Right hindlimb (tissue), 1 donor: Measurements from ENCODE around the gene AGXT.
A peak's percentile ranks its signal among the peaks of the same experiment; 100 is the strongest.

Experiments used
- DNase-seq: peaks from one replicate; pipeline ENCODE4 v3.0.0-alpha.2; 2018

The AGXT gene

GRCh38 chr2:240916571-240917008 is 48.0 kb downstream of the AGXT start:
- peak; percentile 80 for DNase-seq

- peak; percentile 35 for DNase-seq
Observed at GRCh38 chr2:240917009-240917683, 48.5 kb downstream of the AGXT start.

GRCh38 chr2:240917684-240918257 is 49.1 kb downstream of the AGXT start:
- DNase-seq, result peak; percentile 27

GRCh38 chr2:240918258-240919091 is 49.9 kb downstream of the AGXT start:
- DNase-seq, result peak; percentile 16

GRCh38 chr2:240919161-240919781 is 50.6 kb downstream of the AGXT start:
- DNase-seq, result peak; percentile 17

- DNase-seq, result no peak
Observed at GRCh38 chr2:240919786-240920782, 51.5 kb downstream of the AGXT start.

GRCh38 chr2:240920783-240921231 is 52.2 kb downstream of the AGXT start:
- peak; percentile 11 for DNase-seq

- peak; percentile 37 for DNase-seq
Observed at GRCh38 chr2:240921311-240921994, 52.8 kb downstream of the AGXT start.

GRCh38 chr2:240921995-240922244 is 53.3 kb downstream of the AGXT start:
- no peak for DNase-seq

- DNase-seq, result peak; percentile 18
Observed at GRCh38 chr2:240922245-240922981, 53.8 kb downstream of the AGXT start.

GRCh38 chr2:240922982-240923537 is 54.4 kb downstream of the AGXT start:
- peak; percentile 17 for DNase-seq

GRCh38 chr2:240925191-240925567 is 56.6 kb downstream of the AGXT start:
- DNase-seq, result peak; percentile 12

- DNase-seq, result peak; percentile 9
Observed at GRCh38 chr2:240925568-240926515, 57.2 kb downstream of the AGXT start.

- DNase-seq, result peak; percentile 17
Observed at GRCh38 chr2:240926516-240927389, 58.1 kb downstream of the AGXT start.

GRCh38 chr2:240927390-240927781 is 58.8 kb downstream of the AGXT start:
- no peak for DNase-seq

- no peak for DNase-seq
Observed at GRCh38 chr2:240928476-240929363, 60.1 kb downstream of the AGXT start.
